ENCODE data around the gene BNC2.
"Not testable (repeated sequence)": the region's sequence is repeated elsewhere in the genome, so short reads cannot be mapped to it uniquely, and the experiment has no call there.

The BNC2 gene

GRCh38 chr9:16883586-16883985 lies 13.1 kb upstream of the BNC2 start:
- Mint-ChIP-seq H3K4me1 (peaks cover 5% of the 10 kb centered on the region), H3K4me3 (no peak overlapping the region), H3K9me3 (peaks cover 18% of the 10 kb centered on the region), H3K27me3 (peaks cover 2% of the 10 kb centered on the region), H3K36me3 (ENCODE audit: low read depth) (no peaks in the 10 kb centered on the region), H3K27ac (no peak overlapping the region)
- ATAC-seq, result no peak
- no peak for DNase-seq

GRCh38 chr9:16882440-16882839 lies 12.0 kb upstream of the BNC2 start:
- H3K4me1 Mint-ChIP-seq; H3K36me3 Mint-ChIP-seq (ENCODE audit: low read depth); ATAC-seq; DNase-seq; H3K27me3 Mint-ChIP-seq; H3K4me3 Mint-ChIP-seq; H3K27ac Mint-ChIP-seq: not testable (repeated sequence)
- peaks cover 20% of the 10 kb centered on the region for H3K9me3 Mint-ChIP-seq

- H3K27ac Mint-ChIP-seq, result no peak overlapping the region
- DNase-seq (no peak), ATAC-seq (no peak)
- H3K4me1 Mint-ChIP-seq, result peaks cover 2% of the 10 kb centered on the region
- H3K9me3 Mint-ChIP-seq, result peaks cover 23% of the 10 kb centered on the region
- H3K36me3 Mint-ChIP-seq (ENCODE audit: low read depth), result no peaks in the 10 kb centered on the region
- H3K4me3 Mint-ChIP-seq, result no peak overlapping the region
- no peaks in the 10 kb centered on the region for H3K27me3 Mint-ChIP-seq
Observed at GRCh38 chr9:16879416-16879815, 8.9 kb upstream of the BNC2 start.

GRCh38 chr9:16877256-16877655 lies 6.8 kb upstream of the BNC2 start:
- DNase-seq, result no peak
- Mint-ChIP-seq H3K4me1 (no peaks in the 10 kb centered on the region), H3K4me3 (no peak overlapping the region), H3K27me3 (peaks cover 9% of the 10 kb centered on the region), H3K27ac (no peak overlapping the region), H3K9me3 (peaks cover 14% of the 10 kb centered on the region), H3K36me3 (ENCODE audit: low read depth) (no peaks in the 10 kb centered on the region)
- ATAC-seq, result no peak

GRCh38 chr9:16873126-16873802 lies 2.8 kb upstream of the BNC2 start:
- DNase-seq, result no peak
- Mint-ChIP-seq H3K4me3 (no peak overlapping the region), H3K36me3 (ENCODE audit: low read depth) (no peaks in the 10 kb centered on the region), H3K9me3 (peaks cover 7% of the 10 kb centered on the region), H3K4me1 (peaks cover 2% of the 10 kb centered on the region), H3K27me3 (peaks cover 35% of the 10 kb centered on the region), H3K27ac (no peak overlapping the region)
- ATAC-seq, result no peak

GRCh38 chr9:16871336-16872151 lies 1.1 kb upstream of the BNC2 start:
- H3K27me3 Mint-ChIP-seq, result peaks cover 41% of the 10 kb centered on the region
- H3K4me3 Mint-ChIP-seq, result peak overlapping the region; percentile 68
- ATAC-seq, result peak; percentile 33
- peak; percentile 5 for DNase-seq
- no peaks in the 10 kb centered on the region for H3K36me3 Mint-ChIP-seq (ENCODE audit: low read depth)
- H3K9me3 Mint-ChIP-seq, result peaks cover 1% of the 10 kb centered on the region
- peaks cover 2% of the 10 kb centered on the region for H3K4me1 Mint-ChIP-seq
- H3K27ac Mint-ChIP-seq, result no peak overlapping the region

- Mint-ChIP-seq H3K27ac (no peak overlapping the region), H3K4me3 (peak overlapping the region; percentile 29), H3K9me3 (no peaks in the 10 kb centered on the region), H3K4me1 (peaks cover 2% of the 10 kb centered on the region), H3K27me3 (peaks cover 41% of the 10 kb centered on the region), H3K36me3 (ENCODE audit: low read depth) (no peaks in the 10 kb centered on the region)
- DNase-seq (no peak), ATAC-seq (no peak)
Observed at GRCh38 chr9:16869882-16870595, 431 bp downstream of the BNC2 start.

- DNase-seq, result no peak
- H3K27me3 Mint-ChIP-seq, result peaks cover 43% of the 10 kb centered on the region
- H3K4me1 Mint-ChIP-seq, result peaks cover 2% of the 10 kb centered on the region
- ATAC-seq, result no peak
- H3K36me3 Mint-ChIP-seq (ENCODE audit: low read depth), result no peaks in the 10 kb centered on the region
- H3K4me3 Mint-ChIP-seq, result peak overlapping the region; percentile 29
- no peaks in the 10 kb centered on the region for H3K9me3 Mint-ChIP-seq
- no peak overlapping the region for H3K27ac Mint-ChIP-seq
Observed at GRCh38 chr9:16869131-16869881, 1.2 kb downstream of the BNC2 start.

- ATAC-seq (no peak), DNase-seq (no peak)
- no peaks in the 10 kb centered on the region for H3K36me3 Mint-ChIP-seq (ENCODE audit: low read depth)
- H3K4me3 Mint-ChIP-seq, result no peak overlapping the region
- H3K9me3 Mint-ChIP-seq, result no peaks in the 10 kb centered on the region
- peaks cover 2% of the 10 kb centered on the region for H3K4me1 Mint-ChIP-seq
- peaks cover 42% of the 10 kb centered on the region for H3K27me3 Mint-ChIP-seq
- no peak overlapping the region for H3K27ac Mint-ChIP-seq
Observed at GRCh38 chr9:16868701-16869100, 1.8 kb downstream of the BNC2 start.

GRCh38 chr9:16867576-16868311 lies 2.7 kb downstream of the BNC2 start:
- H3K4me3 Mint-ChIP-seq, result no peak overlapping the region
- H3K27ac Mint-ChIP-seq, result no peak overlapping the region
- peaks cover 2% of the 10 kb centered on the region for H3K4me1 Mint-ChIP-seq
- DNase-seq (no peak), ATAC-seq (no peak)
- H3K27me3 Mint-ChIP-seq, result peaks cover 38% of the 10 kb centered on the region
- no peaks in the 10 kb centered on the region for H3K36me3 Mint-ChIP-seq (ENCODE audit: low read depth)
- no peaks in the 10 kb centered on the region for H3K9me3 Mint-ChIP-seq

GRCh38 chr9:16866587-16866986 lies 3.9 kb downstream of the BNC2 start:
- DNase-seq, result no peak
- peaks cover 2% of the 10 kb centered on the region for H3K4me1 Mint-ChIP-seq
- H3K9me3 Mint-ChIP-seq, result no peaks in the 10 kb centered on the region
- no peak overlapping the region for H3K4me3 Mint-ChIP-seq
- no peaks in the 10 kb centered on the region for H3K36me3 Mint-ChIP-seq (ENCODE audit: low read depth)
- H3K27ac Mint-ChIP-seq, result no peak overlapping the region
- ATAC-seq, result no peak
- H3K27me3 Mint-ChIP-seq, result peaks cover 28% of the 10 kb centered on the region

- Mint-ChIP-seq H3K4me3 (no peak overlapping the region), H3K4me1 (no peaks in the 10 kb centered on the region), H3K27me3 (peaks cover 25% of the 10 kb centered on the region), H3K36me3 (ENCODE audit: low read depth) (no peaks in the 10 kb centered on the region), H3K9me3 (no peaks in the 10 kb centered on the region), H3K27ac (no peak overlapping the region)
- DNase-seq (no peak), ATAC-seq (no peak)
Observed at GRCh38 chr9:16864649-16865434, 5.6 kb downstream of the BNC2 start.

- no peaks in the 10 kb centered on the region for H3K27me3 Mint-ChIP-seq
- H3K4me1 Mint-ChIP-seq, result no peaks in the 10 kb centered on the region
- no peak overlapping the region for H3K27ac Mint-ChIP-seq
- no peak overlapping the region for H3K4me3 Mint-ChIP-seq
- DNase-seq (no peak), ATAC-seq (no peak)
- H3K36me3 Mint-ChIP-seq (ENCODE audit: low read depth), result no peaks in the 10 kb centered on the region
- H3K9me3 Mint-ChIP-seq, result peaks cover 3% of the 10 kb centered on the region
Observed at GRCh38 chr9:16848179-16848578, 22.3 kb downstream of the BNC2 start.
